ENCODE results near the gene DPF3.

DNA sequence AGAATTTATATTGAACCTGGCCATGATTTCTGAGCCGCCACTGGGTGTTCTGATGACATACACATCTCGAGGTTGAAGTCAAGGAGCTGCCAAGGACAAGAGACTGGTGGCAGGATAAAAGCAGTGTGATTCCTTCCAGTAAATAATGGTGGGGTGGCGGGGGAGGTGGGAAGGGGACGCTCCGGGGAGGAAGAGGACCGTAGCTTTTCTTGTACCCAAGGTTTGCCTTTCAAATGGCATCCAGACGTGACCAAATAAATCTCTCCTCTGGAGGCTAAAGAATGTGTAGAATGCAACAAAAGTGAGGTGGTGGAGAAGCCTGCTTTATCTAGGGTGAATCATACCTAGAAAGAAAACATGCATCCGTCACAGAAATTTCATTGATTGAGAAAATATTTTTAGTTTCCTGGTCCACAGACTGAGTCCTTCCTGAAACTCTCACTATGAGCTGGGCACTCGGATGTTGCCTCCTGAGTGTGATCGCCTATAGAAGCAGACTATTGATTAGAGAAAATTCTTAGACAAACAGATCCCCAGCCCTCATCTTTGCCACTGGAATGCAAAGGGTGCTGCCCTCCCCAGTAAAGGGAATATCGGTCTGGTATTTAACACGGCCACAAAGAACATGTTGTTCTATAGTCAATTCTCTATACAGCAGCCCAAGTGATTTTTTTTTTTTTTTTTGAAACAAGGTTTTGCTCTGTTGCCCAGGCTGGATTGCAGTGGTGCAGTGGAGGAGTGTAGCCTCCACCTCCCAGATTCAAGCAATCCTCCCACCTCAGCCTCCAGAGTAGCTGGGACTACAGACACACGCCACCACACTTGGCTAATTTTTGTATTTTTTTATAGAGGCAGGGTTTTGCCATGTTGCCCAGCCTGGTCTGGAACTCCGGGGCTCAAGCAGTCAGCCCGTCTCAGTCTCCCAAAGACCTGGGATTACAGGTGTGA, 112.1 kb downstream of the DPF3 start:
- TF ChIP-seq, protein P1, sequence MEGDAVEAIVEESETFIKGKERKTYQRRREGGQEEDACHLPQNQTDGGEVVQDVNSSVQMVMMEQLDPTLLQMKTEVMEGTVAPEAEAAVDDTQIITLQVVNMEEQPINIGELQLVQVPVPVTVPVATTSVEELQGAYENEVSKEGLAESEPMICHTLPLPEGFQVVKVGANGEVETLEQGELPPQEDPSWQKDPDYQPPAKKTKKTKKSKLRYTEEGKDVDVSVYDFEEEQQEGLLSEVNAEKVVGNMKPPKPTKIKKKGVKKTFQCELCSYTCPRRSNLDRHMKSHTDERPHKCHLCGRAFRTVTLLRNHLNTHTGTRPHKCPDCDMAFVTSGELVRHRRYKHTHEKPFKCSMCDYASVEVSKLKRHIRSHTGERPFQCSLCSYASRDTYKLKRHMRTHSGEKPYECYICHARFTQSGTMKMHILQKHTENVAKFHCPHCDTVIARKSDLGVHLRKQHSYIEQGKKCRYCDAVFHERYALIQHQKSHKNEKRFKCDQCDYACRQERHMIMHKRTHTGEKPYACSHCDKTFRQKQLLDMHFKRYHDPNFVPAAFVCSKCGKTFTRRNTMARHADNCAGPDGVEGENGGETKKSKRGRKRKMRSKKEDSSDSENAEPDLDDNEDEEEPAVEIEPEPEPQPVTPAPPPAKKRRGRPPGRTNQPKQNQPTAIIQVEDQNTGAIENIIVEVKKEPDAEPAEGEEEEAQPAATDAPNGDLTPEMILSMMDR (IDR thresholded peaks at IDR 0.05), result no peak
- TF ChIP-seq POLR2A (IDR thresholded peaks at IDR 0.05) (no peak), POLR2AphosphoS5 (IDR thresholded peaks at IDR 0.05) (no peak)
